Ascending aorta (tissue), 2 donors: ENCODE data around the gene NPAS4. TPM values are rescaled to one million over a fixed set of nuclear protein-coding genes. Genes with fewer than 3 reads are reported as not detected.

Experiments used
- DNase-seq, 2 donors: peaks; one replicate each; pipeline ENCODE4 v3.0.0-alpha.2; 2019; ENCODE audit warnings: low spot score in 2 of 2
- H3K27ac ChIP-seq, 2 donors: fragments of 200-600 bp; sonication (generic); one replicate each; pipeline ENCODE4 v1.5.1; 2016 to 2017; ENCODE audit warnings: mild to moderate bottlenecking in 1 of 2
- H3K27me3 ChIP-seq: fragments of 200-600 bp; sonication (generic); one replicate; pipeline ENCODE4 v1.5.1; 2017
- H3K36me3 ChIP-seq, 2 donors: fragments of 200-600 bp; sonication (generic); one replicate each; pipeline ENCODE4 v1.5.1; 2016
- H3K4me1 ChIP-seq, 2 donors: fragments of 200-600 bp; sonication (generic); one replicate each; pipeline ENCODE4 v1.5.1; 2016 to 2017; ENCODE audit warnings: mild to moderate bottlenecking in 1 of 2
- H3K4me3 ChIP-seq, 2 donors: fragments of 200-600 bp; sonication (generic); one replicate each; pipeline ENCODE4 v1.5.1; 2016 to 2017; ENCODE audit warnings: mild to moderate bottlenecking in 1 of 2
- H3K9me3 ChIP-seq, 2 donors: fragments of 200-600 bp; sonication (generic); one replicate each; pipeline ENCODE4 v1.5.1; 2016
- intact Hi-C: fragments of 100-400 bp; cut with DNase I; formaldehyde crosslinking; loops from one replicate; pipeline ENCODE4 v1.15.1; 2023
- total RNA-seq: library from RNA; depleted of rRNA; stranded (reverse); fragments of >200 nt; gene quantifications from one replicate; pipeline ENCODE4 v1.1.0, GENCODE V29; 2016
- TF ChIP-seq, protein P1 (sequence below), 3 experiments: fragments of 200-600 bp in 2 of 3; fragments of 450-650 bp in 1 of 3; sonication (generic) in 2 of 3; IDR thresholded peaks; one replicate each; pipeline ENCODE4 v1.5.1; 2016 to 2019; ENCODE audit warnings: antibody characterized with exemption in 3 of 3, mild to moderate bottlenecking in 1 of 3, moderate library complexity in 1 of 3

Gene NPAS4
- total RNA-seq, 1 donor from 2014 or later: 5.0 TPM

DNA sequence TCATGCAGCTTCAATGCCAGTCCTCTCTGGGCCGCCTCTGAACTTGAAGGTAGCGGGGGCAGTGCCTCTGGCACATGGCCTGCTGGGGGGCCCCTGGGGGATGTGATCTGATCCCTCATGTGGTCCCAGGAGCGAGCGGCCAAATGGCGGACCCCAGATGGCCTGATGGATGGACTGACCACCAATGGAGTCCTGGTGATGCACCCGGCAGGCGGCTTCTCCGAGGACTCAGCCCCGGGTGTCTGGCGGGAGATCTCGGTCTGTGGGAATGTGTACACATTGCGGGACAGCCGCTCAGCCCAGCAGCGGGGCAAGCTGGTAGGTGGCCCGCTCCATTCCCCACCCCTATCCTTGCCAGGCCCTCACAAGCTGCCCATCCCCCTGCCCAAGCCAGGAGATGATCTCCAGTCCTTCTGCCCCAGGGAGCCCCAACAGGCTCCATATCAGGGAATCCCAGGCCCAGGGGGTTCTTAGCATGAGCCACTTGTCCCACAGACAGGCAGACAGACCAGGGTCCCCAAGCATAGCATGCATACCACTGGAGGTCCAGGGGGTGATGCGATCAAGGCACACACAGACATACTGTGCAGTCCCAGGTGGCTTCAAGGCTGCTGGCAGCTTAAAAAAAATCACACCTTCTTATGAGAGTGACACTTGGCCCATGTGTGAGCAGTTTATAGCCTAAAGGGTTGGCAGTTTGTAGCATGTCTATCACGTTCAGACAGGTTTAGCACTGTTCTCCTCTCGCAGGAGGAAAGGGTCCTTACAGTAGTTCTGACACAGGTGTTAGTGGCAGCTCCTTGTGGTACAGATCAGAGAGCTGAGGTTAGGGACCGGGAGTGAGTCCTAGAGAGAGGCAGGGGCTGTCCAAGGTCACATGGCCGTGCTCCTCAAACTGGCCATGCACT lies 53.0 kb downstream of the NPAS4 start:
- Histone ChIP-seq H3K27ac (no peak overlapping the region), H3K36me3 (peaks cover 34 to 53% of the 10 kb centered on the region in 2 donors), H3K9me3 (no peaks in the 10 kb centered on the region), H3K4me1 (peaks cover 0 to 4% of the 10 kb centered on the region in 2 donors), H3K4me3 (no peak overlapping the region), H3K27me3 (no peaks in the 10 kb centered on the region)
- intact Hi-C loops: no loop called here
- no peak for DNase-seq
- TF ChIP-seq, protein P1, sequence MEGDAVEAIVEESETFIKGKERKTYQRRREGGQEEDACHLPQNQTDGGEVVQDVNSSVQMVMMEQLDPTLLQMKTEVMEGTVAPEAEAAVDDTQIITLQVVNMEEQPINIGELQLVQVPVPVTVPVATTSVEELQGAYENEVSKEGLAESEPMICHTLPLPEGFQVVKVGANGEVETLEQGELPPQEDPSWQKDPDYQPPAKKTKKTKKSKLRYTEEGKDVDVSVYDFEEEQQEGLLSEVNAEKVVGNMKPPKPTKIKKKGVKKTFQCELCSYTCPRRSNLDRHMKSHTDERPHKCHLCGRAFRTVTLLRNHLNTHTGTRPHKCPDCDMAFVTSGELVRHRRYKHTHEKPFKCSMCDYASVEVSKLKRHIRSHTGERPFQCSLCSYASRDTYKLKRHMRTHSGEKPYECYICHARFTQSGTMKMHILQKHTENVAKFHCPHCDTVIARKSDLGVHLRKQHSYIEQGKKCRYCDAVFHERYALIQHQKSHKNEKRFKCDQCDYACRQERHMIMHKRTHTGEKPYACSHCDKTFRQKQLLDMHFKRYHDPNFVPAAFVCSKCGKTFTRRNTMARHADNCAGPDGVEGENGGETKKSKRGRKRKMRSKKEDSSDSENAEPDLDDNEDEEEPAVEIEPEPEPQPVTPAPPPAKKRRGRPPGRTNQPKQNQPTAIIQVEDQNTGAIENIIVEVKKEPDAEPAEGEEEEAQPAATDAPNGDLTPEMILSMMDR (IDR thresholded peaks at IDR 0.05): no peak

DNA sequence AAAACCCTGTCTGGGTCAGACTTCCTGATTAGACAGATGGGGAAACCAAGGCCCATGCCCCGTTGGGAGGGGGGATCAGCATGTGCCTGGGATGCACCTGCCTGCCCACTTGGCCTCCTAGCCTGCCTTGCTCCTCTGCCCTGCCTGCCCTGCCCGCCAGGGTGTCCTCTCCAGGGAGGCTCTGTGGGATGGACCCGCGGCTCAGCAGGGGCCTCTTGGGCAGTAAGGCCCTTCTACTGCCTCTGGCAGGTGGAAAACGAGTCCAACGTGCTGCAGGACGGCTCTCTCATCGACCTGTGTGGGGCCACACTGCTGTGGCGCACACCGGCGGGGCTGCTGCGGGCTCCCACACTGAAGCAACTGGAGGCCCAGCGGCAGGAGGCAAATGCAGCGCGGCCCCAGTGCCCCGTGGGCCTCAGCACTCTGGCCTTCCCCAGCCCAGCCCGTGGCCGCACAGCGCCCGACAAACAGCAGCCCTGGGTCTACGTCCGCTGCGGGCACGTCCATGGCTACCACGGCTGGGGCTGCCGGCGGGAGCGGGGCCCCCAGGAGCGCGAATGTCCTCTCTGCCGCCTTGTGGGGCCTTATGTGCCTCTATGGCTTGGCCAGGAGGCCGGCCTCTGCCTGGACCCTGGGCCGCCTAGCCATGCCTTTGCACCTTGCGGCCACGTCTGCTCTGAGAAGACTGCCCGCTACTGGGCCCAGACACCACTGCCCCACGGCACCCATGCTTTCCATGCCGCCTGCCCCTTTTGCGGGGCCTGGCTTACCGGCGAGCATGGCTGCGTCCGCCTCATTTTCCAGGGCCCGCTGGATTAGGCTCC lies 54.7 kb downstream of the NPAS4 start:
- no peak for DNase-seq
- no peak overlapping the region for H3K4me3 ChIP-seq
- no peaks in the 10 kb centered on the region for H3K9me3 ChIP-seq
- no peak overlapping the region for H3K27ac ChIP-seq
- peaks cover 0 to 8% of the 10 kb centered on the region in 2 donors for H3K4me1 ChIP-seq
- TF ChIP-seq, protein P1 (IDR thresholded peaks at IDR 0.05): no peak
- H3K27me3 ChIP-seq: no peaks in the 10 kb centered on the region
- peaks cover 34 to 50% of the 10 kb centered on the region in 2 donors for H3K36me3 ChIP-seq
- intact Hi-C loops: no loop called here

Other genes with a start within 250 kb of the NPAS4 start
- 29.9 TPM for gene KLC2, start 163.3 kb upstream of the NPAS4 start, total RNA-seq
- gene RAB1B, start 152.4 kb upstream of the NPAS4 start, total RNA-seq: 171 TPM
- gene CNIH2, start 142.9 kb upstream of the NPAS4 start, total RNA-seq: not detected
- 161 TPM for gene YIF1A, start 131.9 kb upstream of the NPAS4 start, total RNA-seq
- 3.6 TPM for gene TMEM151A, start 129.1 kb upstream of the NPAS4 start, total RNA-seq
- gene CD248, start 104.0 kb upstream of the NPAS4 start, total RNA-seq: 193 TPM
- 28.5 TPM for gene RIN1, start 84.6 kb upstream of the NPAS4 start, total RNA-seq
- 24.8 TPM for gene BRMS1, start 75.9 kb upstream of the NPAS4 start, total RNA-seq
- 64.2 TPM for gene B4GAT1, start 73.4 kb upstream of the NPAS4 start, total RNA-seq
- not detected for gene SLC29A2, start 49.3 kb upstream of the NPAS4 start, total RNA-seq
- 96.2 TPM for gene MRPL11, start 17.8 kb downstream of the NPAS4 start, total RNA-seq
- 13.2 TPM for gene PELI3, start 45.9 kb downstream of the NPAS4 start, total RNA-seq
- gene DPP3, start 59.4 kb downstream of the NPAS4 start, total RNA-seq: 14.8 TPM
- 39.6 TPM for gene BBS1, start 89.6 kb downstream of the NPAS4 start, total RNA-seq
- gene ZDHHC24, start 125.0 kb downstream of the NPAS4 start, total RNA-seq: 18.0 TPM
- not detected for gene ACTN3, start 125.9 kb downstream of the NPAS4 start, total RNA-seq
- 98.8 TPM for gene CTSF, start 147.6 kb downstream of the NPAS4 start, total RNA-seq
- gene CCDC87, start 172.0 kb downstream of the NPAS4 start, total RNA-seq: 0.21 TPM
- gene CCS, start 172.2 kb downstream of the NPAS4 start, total RNA-seq: 50.4 TPM
- 39.2 TPM for gene RBM14, start 195.6 kb downstream of the NPAS4 start, total RNA-seq
- 79.5 TPM for gene RBM4, start 217.7 kb downstream of the NPAS4 start, total RNA-seq